DLD1 (cell line): ENCODE measurements around the gene ANAPC2.

Experiments used
- in situ Hi-C: cut with HindIII; loops from 2 replicates; pipeline ENCODE4 v1.10.0; 2017; ENCODE audit warnings: low sequenced_read_pairs

ANAPC2 gene

GRCh38 chr9:137227853-137228505 lies 39.6 kb upstream of the ANAPC2 start:
- in situ Hi-C loops: no loop called here

- in situ Hi-C loops: no loop called here
Measured at GRCh38 chr9:137227054-137227852, 38.9 kb upstream of the ANAPC2 start, which contains the start of gene RNF224. Gene RNF224 (plus strand): TSS chr9:137227502. CDS start chr9:137228336, 834 bp downstream.

DNA sequence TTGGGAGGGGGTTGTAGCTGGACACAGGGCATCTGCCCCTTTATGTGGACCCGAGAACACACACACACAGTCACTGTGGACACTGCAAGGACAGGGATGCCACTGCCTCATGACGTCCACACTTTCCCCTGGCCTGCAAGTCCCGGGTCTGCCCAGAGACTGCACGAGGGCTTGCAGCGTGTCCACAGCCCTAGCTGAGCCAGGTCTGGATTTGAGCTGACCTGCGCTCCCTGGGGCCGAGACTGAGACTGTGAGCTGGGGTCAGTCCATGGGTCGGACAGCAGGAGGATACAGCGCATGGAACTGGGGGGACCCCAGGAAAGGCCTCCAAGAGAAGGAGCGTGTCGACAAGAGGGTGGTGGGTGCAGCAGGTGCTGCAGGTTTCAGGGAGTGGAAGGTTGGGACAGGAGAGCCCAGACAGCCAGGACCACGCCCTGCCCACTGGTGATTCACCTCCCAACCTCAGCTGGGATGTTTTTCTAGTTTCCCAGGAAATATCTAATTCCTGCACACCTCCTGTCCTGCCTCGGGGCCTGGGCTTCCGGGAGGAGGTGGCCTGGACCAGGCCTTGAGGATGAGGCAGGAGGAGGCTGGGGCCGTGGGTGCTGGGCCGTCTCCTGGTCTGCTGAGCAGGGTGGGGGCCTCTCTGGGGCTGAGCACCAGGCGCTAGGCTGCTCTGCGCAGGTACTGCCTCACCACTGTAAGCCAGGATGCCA lies 38.1 kb upstream of the ANAPC2 start:
- in situ Hi-C loops: no loop called here

GRCh38 chr9:137225699-137226331 lies 37.5 kb upstream of the ANAPC2 start:
- in situ Hi-C loops: no loop called here

- in situ Hi-C loops: no loop called here
Measured at GRCh38 chr9:137224830-137225694, 36.7 kb upstream of the ANAPC2 start, which contains the start of gene CYSRT1. Gene CYSRT1 (plus strand): TSS chr9:137225174. CDS start chr9:137225622, 448 bp downstream.

- in situ Hi-C loops: no loop called here
Measured at GRCh38 chr9:137223078-137223970, 35.0 kb upstream of the ANAPC2 start.

DNA sequence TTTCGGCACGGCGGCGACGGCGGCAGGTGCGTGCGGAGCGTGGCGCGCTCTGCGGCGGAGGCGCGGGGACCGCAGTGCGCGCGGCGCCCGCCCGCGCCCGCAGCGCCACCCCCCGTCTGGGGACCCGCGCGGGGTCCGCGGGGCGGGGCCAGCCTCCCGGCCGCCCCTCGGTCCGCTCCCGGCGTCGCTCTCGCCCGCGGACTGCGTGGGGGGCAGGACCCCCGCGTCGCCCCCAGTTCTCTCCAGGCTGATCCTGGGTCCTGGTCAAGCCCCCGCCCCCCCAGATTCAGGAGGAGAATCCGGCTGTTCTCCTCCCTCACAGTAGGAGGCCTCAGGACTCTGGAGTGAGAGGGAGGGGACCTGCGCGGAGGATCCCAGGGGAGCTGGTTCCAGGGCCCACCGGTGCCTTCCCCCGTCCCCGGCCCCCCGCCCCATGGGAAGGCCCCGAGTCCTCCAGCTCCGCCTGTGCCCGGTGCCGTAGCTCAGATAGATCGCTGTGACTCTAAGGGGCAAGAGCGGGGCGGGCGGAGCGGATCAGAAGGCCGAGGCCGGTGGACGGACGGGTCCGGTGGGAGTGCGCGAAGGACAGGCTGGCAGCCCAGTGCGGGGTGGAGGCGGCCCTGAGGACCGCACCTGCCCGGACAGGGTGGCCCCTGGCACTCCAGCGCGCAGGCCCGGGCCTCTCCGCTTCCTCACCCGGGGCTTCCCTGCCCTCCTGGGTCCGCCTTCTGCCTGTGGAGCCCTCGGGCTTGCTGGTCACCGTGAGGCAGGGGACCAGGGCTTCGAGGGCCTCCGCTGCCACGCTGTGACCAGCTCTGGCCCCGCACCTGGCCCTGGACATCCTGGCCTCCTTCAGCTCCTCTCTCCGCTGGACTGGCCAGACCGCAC lies 34.1 kb upstream of the ANAPC2 start, which contains the start of gene RNF208:
TSS of gene RNF208 (minus strand) at position 51 of the 888 bp plus-strand sequence. CDS start 1,028 bp downstream, outside the sequence.
- in situ Hi-C loops: no loop called here

DNA sequence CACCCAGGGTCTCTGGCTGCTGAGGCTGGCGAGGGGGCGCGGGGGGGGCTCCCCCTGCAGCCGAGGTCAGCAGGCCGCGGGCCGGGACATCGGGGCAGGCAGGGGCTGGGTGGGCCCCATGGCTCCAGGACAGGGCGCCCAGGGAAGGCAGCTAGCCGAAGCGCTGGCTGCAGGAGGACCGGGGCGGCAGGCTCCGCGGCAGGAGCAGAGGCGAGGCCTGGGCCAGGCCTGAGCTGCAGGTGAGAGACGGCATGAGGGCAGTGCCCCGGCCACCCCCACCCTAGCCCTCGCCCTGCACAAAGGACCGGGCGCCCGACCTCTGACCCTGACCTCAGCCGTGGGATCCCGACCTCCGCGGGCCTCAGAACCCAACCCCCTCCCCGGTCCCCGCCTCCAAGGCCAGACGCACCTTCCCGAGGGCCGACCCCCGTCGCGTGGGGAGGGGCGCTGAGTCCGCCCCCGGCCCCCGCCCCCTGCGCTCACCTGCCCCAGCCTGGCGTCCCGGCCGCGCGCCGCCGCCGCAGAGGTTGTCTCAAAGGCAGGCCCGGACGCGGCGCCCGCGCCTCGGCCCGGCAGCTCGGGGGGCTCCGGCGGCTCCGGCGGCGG lies 33.2 kb upstream of the ANAPC2 start:
- in situ Hi-C loops: no loop called here

DNA sequence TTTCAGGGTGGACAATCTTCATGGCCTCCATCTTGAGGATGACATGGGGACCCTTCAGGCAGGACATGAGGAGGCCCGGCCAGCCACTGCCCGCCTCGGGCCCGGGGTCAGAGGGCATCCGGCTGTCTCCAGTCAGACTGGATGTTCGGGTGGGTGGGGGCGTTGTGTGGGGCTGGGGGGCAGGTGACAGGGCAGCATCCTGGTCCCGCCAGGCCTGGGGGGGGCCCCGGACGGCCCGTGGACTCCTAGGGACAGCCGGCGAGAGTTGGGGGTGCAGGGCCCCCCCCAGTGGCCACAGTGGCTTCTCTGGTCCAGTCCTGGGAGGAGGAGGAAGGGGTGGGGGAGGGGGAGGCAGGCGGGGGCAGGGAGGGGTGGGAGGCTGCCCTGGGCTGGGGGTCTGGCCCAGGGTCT lies 32.7 kb upstream of the ANAPC2 start:
- in situ Hi-C loops: no loop called here

DNA sequence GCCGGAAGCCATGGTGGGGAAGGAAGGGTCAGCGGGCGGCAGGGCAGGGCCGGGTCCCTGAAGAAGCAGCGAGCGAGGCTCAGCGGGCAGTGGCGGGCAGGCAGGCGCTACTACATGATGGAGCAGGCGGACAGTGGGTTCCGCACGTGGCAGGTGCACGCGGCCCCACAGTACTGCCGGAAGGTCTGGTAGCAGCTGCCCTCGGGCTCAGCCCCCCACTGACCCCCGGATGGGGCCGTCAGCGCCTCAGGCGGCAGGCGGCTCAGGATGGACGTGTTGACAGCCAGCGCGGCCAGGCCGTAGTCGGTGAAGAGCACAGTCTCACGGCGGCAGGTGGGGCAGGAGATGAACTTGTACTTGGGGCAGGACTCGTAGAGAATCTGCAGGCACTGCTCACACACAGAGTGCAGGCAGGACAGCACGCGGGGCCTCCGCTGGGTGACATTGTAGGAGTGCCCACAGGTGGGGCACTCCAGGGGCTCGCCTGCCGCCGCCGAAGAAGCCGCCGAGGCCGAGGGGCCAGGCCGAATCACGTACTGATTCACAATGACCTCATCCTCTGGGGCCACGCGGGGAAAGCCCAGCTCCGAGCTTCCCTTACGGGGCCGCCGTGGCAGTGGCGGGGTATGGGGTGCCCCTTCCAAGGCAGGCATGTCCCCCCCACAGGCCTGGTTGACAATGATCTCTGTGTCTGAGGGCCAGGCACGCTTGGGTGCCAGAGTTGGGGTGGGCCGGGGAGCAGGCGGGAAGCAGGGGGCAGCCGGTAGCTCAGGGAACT lies 32.1 kb upstream of the ANAPC2 start:
- in situ Hi-C loops: no loop called here

GRCh38 chr9:137219757-137220316 lies 31.5 kb upstream of the ANAPC2 start:
- in situ Hi-C loops: no loop called here

DNA sequence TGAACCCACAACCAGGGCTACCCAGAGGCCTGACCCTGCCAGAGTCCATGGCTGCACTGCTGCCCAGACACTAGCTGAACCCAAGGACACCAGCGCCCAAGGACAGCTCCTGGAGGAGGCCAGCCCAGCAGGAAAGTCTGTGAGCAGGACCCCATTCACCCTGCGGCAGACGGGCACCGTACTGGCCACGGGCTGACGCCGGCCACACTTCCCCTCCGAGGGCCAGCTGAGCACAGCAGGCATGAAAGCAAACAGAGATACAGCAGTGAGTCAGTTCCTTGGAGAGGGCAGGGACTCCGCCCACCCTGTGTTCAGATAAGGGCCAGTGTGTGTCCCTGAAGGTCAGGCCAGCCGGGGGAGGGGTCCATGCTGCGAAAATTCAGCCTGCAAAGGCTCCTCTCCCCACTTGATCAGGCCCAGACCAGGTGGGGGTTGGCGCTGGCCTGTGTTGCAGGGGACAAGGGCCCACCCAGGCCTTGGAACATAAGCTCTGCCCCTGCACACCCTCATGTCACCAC lies 30.5 kb upstream of the ANAPC2 start:
- in situ Hi-C loops: no loop called here

DNA sequence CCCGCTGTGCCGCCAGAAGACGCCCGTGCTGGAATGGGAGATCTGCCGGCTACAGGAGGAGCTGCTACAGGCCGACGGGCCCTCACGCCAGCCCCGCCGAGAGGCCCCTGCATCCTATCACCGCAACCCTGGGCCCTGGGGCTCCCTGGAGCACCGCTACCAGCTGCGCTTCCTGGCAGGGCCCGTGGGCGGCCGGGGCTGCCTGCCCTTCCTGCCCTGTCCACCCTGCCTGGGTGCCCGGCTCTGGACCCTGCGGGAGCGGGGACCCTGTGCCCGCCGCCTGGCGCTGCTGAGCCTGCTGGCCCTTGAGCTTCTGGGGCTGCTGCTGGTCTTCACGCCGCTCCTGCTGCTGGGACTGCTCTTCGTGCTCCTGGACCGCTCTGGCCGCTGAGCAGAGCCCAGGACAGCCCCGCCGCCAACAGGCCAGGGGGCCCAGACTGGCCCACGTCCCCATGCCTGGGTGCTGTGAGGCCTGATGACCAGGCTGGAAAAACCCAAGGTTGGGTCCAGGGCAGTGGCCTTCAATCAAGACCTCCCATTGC lies 29.9 kb upstream of the ANAPC2 start:
- in situ Hi-C loops: no loop called here

DNA sequence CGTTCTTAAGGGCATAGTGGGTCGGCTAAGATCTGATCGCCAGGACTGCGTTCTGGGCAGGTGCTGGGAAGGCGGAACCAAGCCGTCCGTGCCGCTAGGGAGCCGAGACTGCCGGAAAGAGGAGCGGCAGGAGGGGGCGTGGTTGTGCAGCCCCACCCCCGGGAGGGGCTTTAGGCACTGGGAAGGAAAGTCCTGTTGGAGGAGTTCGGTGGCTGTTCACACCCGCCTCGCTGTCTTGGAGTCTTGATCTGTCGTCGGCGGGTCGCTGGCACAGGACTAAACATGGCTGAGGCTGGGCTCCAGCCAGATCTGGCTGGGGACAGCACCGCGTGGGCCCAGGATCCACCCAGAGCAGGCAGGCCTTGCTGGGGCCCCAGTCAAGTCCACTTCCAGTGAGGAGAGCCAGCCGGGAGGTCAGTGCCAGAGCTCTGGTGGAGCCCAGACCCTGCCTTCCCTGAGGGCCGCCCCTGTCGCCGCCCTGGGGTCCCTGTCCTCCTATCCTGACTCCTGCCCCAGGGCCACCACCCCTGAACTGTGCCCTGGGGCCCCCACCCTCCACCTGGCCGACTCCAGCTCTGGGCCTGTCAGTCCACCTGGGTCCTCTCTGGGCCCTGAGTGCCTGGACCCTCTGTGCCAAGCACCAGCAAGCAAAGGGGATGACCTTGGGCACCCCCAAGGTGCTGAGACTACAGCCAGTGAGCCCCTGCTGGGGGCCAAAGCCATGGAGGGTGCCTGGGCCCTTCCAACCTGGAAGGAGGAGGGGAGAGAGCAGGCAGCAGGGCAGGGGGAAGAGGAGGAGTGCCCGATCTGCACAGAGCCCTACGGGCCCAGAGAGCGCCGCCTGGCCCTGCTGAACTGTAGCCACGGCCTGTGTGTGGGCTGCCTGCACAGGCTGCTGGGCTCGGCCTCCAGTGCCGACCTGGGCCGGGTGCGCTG lies 29.2 kb upstream of the ANAPC2 start:
- in situ Hi-C loops: no loop called here
